Breast epithelium (tissue), 3 donors: ENCODE measurements around the gene TSPAN4.

Experiments used
- POLR2A ChIP-seq: fragments of 450-650 bp; IDR thresholded peaks from one replicate; pipeline ENCODE4 v1.6.1; 2016; ENCODE audit warnings: antibody characterized with exemption, mild to moderate bottlenecking, moderate library complexity
- TF ChIP-seq, protein P1 (sequence below), 3 donors: fragments of 450-650 bp; IDR thresholded peaks; one replicate each; pipeline ENCODE4 v1.5.1; 2016 to 2017; ENCODE audit warnings: antibody characterized with exemption in 3 of 3, mild to moderate bottlenecking in 3 of 3, moderate library complexity in 3 of 3

DNA sequence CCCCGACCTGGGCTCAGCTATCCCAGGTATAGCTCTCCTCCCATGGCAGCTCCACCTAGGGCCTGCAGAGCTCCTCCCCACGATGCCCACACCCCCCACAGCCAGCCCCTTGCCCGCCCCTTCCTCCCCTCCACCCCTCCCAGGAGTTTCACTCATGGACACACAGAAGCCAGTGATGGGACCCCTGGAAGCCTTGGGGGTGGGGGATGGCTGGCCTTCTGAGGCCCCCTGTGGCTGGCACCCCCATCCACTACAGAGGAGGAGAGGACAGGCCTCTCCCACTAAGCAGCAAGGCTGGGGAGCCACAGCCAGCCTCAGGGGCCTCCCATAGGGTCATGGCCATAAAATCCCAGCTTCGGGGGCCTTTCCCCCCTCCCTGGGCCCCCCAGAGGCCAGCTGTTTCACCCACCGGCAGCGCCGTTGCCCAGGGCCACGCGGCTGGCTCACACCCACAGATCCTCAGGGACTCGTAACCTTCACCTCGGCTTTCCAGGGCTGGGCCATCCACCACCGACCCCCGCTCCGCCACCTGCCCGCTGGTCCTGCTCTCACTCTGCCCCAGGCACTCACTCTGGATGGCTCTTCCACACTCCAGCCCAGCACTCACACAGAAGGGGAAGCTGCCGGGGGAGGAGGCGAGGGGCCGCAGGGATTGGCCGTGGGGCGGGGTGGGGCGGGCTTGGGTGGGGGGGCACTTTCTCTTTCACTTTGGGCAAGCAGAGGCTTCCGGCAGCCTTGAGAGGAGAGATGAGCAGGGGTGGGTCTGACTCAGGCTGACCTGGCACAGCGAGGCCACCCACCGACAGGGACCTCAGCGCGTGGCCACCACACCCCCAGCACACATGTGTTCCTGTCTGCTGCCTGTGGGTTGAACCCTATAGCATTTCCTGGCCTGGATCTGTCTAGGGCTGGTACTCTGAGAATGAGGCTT, 46.8 kb upstream of the TSPAN4 start:
- TF ChIP-seq, protein P1, sequence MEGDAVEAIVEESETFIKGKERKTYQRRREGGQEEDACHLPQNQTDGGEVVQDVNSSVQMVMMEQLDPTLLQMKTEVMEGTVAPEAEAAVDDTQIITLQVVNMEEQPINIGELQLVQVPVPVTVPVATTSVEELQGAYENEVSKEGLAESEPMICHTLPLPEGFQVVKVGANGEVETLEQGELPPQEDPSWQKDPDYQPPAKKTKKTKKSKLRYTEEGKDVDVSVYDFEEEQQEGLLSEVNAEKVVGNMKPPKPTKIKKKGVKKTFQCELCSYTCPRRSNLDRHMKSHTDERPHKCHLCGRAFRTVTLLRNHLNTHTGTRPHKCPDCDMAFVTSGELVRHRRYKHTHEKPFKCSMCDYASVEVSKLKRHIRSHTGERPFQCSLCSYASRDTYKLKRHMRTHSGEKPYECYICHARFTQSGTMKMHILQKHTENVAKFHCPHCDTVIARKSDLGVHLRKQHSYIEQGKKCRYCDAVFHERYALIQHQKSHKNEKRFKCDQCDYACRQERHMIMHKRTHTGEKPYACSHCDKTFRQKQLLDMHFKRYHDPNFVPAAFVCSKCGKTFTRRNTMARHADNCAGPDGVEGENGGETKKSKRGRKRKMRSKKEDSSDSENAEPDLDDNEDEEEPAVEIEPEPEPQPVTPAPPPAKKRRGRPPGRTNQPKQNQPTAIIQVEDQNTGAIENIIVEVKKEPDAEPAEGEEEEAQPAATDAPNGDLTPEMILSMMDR (IDR thresholded peaks at IDR 0.05) = no peak
- no peak for TF ChIP-seq POLR2A
